HG03378 (cell line): ENCODE results near the gene FRZB.
"Not testable (repeated sequence)": the region's sequence is repeated elsewhere in the genome, so short reads cannot be mapped to it uniquely, and the experiment has no call there.

Source experiments
- ATAC-seq: cut with Tn5 transposase; IDR thresholded peaks from one replicate; pipeline ENCODE4 v1.9.1; 2021; ENCODE audit warnings: mild to moderate bottlenecking, moderate library complexity; ENCODE audit not compliant: unreplicated experiment

The FRZB gene, protein sequence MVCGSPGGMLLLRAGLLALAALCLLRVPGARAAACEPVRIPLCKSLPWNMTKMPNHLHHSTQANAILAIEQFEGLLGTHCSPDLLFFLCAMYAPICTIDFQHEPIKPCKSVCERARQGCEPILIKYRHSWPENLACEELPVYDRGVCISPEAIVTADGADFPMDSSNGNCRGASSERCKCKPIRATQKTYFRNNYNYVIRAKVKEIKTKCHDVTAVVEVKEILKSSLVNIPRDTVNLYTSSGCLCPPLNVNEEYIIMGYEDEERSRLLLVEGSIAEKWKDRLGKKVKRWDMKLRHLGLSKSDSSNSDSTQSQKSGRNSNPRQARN

DNA sequence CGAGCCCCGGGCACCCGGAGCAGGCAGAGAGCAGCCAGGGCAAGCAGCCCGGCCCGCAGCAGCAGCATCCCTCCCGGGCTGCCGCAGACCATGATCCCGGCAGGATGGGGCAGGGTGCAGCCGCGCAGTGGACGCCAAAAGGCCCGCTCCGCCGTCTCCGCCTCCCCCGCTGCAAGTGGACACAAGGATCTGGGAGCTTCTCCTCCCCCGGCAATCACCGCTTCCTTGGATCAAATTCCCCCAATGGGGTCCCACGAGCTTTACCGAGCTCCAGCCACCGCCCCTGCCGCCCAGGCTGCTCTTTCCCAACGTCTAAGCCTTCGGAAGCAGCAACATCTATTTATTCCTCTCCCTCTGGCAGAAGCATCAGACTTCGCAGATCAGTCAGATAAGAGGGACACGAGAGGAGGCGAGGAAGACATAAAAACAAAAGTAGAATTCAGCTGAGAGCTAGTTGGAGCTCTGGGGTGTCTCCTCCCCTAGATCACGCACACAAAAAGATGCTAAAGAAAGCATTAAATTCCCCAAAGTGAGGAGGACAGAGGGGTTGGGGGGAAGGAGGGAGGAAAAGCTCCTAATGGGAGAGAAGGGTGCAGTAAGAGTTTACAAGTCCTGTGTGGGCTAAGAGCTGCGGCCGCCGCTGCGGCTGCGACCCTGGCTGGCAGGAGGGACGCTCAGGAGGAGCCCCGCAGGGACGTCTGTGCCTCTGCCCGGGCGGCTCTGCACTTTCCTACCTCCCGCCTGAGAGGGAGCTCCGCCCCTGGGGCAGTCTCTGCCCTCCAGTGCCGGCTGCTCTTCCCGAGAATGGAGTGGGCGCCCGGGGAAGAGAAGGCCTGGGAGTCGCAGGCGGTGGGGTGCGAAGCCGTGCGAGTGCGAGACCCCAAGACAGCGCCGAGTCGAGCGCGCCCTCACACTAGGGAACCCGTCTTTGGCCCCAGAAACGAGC lies at the start of gene FRZB:
Gene FRZB (minus strand): TSS at position 177 of the 946 bp plus-strand sequence. CDS start 85 bp downstream, at position 92.
- ATAC-seq: no peak

DNA sequence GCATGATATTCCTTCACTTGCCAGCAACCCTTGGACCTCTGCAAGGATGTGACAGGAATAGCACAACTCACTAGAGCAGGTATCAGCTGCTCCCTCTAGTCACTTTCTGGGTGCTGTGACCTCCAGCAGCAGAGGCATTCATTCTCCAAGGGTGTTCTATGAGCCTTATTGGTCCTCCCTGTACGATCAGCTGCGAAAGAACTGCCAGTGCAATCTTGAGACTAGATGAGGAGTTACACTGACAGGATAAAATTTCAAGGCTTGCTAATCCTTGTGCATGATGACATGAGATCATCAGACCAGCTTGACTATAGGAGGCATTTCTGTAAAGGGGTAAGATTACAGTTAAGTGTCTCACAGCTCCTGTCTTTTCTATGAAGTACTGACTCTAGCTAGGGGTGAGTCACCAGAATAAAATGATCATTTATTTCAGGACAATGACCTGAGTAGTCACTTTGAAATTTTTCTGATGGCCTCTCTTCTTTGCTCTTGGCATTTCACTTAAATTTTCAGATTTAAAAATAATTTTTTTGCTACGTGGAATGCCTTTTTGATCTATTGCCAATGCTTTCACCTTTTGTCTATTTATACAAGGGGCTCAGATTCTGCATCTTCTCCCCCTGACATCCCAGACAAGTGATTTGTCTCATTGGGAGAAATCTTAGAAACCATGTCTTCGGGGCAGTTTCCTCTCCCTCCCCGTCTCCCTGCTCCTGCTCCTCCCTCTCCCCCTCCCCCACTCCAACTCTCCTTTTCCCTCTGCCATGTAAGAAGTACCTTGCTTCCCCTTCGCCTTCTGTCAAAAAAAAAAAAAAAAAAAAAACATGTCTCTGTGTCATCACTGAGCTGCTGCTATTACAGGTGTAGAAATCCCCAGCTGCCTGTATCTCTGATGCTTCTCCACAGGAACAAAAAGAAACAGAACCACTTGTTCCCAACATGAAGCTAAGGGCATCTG lies 49.2 kb upstream of the FRZB start:
- ATAC-seq: no peak

DNA sequence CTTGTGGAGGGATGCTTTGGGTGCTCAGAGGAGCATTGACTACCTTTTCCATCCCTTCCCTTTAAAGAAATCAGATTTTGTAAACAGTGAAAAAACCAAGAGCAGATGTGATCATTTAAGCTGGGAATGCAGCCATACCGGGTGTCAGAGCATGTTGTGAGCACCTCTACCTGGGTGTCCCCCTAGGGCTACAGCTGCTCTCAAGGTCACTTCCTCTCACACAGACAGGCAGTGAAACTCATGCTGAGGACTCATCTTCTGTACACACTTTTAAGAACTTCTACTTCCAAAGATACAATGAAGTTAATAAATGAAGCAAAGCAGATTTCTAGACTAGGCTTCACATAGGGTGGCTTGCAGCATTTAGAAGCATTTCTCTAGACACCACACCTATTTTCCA lies 48.4 kb upstream of the FRZB start:
- ATAC-seq: no peak

DNA sequence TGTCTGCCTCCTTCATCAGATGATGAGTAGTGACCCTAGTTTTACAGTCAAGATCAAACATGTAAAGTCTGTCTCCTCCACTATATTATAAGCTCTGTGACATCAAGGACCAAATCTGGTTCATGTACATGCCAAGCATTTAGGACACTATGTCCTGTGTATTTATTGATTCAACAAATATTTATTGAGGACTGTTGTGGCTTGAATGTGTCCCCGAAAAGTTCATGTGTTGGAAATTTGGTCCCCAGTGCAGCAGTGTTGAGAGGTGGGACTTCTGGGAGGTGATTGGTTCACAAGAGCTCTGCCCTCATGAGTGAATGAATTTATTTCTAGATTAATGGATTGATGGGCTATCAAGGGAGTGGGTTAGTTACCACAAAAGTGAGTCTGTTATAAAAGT lies 46.6 kb upstream of the FRZB start:
- ATAC-seq: no peak

DNA sequence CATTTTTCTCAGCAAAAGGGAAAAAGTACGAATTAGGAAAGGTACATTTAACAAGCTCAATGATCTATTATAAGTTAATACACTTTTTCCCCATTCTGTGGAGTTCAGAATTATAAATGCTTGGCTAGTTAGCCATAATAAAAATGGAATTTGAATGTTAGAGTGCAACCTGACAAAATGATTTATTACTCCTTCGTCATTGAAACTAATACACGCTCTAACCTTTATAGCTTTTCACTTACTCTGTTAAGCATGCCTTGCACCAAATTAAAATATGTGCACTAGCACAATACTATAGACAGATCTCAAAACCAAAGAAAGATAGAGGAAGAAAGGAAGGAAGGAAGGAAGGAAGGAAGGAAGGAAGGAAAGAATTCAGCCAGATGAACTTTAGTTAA lies 46.1 kb upstream of the FRZB start:
- no peak for ATAC-seq

DNA sequence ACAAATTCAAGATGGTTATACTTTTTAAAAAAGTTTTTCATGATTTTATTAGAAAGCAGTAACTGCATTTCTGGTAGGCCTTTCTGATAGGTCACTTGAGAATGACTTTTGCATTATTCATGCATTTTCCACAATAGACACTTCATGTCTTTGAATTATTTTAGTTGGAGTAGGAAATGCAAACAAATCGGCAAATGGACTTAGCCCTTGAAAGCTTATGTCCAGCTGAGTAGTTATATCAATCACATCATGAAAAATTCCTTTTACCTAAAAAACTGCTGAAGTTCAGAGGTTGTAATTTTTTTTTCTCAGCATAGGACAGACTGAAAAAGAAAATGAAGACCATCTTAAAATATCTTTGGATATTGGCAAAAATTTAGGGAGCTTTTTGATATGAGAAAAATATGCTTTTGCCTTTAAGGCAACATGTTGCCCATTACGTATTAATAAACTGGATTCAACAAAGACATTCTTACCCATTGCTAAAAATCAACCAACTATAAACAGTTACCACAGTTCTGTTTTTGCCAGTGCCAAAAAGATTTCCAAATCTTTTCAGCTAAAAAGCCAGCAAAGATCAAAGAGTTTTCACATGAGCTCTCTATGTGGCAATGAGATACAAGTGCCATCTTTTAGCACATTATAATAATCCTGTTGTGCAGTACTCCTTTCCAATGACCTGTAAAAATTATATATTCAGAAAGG lies 45.5 kb upstream of the FRZB start:
- no peak for ATAC-seq

DNA sequence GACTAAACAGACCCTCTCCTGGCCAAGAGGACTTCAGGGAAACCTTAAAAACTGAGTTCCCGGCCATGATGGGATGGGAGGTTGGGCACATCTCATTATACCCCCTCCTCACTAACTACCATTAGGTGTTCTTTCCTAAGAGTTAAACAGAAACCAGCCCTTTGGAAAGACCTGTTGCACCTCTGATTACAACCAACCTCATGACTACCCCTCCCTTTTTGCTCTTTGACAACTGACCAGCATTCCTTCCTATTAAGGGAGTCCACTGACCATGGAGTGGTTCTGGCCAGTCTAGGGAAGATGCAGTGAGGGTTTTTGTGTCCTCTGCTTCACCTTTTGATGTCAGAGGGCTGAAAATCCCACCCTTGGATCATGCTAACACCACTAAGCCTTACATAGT lies 44.5 kb upstream of the FRZB start:
- no peak for ATAC-seq

DNA sequence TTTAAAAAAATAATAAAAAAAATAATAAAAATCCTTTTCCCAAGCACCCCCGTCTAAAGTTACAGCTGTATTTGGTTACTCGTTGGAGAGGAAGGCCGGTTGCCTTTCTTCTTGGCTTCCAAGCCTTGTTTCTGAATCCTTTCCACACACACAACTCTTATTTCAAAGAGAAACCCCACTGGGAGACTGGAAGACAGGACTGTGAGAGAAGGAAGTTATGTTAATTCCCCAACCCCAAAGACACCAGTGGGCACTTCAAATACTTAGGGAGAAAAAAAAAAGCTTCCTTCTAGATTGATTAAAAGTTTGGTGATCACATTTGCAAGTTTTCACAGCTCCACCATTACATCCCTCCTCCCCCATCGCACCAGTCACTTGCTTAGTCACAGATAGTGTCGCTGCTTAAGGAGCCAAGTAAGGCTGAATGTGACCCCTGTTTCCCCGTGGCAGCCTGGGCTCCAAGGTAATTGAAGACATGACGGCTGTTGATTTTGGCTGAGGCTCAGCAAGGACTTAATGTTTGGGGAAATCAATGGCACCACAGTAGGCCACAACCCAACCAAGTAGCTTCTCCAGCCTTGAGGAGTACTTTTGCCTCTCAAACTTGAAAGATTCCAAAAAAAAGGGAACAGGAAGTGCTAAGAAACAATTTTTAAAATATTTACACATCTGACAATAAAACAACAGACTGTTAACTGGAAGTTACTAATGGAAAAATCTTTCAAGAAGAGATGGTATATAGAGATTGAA lies 40.8 kb upstream of the FRZB start:
- no peak for ATAC-seq

DNA sequence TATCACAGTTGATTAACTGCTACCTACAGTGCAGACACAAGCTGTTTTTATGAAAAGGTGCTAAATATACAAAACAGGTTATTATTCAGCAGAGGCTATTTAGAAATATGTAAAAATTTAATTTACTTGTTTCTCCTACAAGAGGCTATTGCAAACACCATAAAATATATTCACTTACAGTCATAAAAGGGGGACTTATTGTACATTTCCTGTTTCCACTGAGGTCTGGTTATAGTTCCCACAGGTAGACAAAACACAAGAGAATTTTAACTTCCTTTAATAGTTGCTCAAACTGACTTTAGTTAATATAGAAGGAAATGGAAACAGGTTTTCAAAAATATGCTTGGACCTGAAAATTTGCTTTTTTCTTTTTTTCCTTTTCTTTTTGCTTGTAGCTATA lies 40.0 kb upstream of the FRZB start:
- ATAC-seq: peak; percentile 82

DNA sequence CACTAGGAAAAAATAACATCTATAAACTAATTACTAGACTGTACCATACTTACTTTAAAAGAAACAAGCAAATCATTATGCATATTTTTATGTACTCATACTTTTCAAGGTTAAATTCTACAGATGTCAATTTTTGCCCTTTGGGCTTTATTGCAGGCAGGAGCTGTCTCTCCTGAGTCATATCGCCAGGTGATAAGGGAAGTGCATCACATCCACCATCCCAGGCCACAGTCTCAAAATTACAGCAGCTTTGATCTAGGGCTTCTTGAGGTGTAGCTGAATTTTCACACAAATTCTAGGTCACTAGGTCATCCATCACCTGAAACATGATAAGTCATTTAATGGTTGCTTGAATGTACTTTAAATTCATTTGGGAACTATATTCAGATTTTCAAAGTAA lies 38.4 kb upstream of the FRZB start:
- no peak for ATAC-seq

DNA sequence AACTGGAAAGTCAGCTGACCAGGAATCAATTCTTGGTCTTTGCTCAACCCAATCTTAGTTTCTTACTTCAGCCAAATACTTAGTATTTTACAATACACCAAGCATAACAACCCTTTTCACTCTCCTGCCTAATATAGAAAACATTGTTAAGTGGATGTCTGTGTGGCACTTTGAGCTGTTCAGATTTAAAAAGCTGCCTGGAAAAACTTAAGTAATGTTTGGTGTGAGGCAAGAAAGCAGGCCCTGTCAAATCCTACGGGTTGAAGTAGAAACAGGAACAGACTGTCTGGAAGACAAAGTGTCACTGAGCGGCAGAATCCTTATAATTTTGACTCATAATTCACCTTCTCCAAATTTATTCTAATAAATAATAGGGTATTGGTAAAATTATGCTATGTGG lies 37.1 kb upstream of the FRZB start:
- no peak for ATAC-seq

DNA sequence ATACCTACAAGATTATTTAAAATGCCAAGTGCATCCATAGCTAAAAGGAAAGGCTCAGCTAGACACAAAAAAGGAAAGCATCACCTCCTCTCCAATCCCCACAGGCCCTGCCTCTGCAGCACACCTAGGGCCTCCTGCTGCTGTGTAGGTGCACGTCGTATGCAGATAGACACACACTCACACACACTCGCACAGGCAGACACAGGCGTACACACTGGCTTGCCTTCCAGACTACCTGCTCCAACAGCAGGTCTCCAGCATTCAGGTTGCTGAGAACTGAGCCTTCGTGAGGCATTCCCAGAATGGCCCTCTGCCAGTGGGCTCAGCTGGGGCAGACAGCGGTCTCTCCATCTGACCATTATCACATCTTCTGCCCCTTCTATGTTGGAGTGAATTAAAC lies 35.3 kb upstream of the FRZB start:
- no peak for ATAC-seq

DNA sequence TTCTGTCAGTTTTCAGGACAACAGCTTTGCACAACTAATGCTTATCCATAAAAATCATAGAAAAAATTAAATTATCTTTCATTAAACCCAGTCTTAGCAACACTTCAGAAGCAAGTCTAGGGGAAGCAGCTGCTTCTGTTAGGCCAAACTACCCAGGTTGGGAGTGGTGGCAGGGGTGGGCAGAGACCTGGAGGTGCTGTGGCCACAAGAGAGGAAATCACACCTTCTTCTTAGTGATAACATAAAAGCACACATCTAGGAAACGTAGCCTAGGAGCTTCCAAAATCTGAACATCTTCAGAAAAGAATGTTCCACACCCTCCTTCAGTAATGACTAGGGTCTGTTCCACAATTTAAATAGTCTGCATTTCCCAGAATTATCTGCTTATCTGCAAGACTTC lies 32.3 kb upstream of the FRZB start:
- ATAC-seq: no peak

DNA sequence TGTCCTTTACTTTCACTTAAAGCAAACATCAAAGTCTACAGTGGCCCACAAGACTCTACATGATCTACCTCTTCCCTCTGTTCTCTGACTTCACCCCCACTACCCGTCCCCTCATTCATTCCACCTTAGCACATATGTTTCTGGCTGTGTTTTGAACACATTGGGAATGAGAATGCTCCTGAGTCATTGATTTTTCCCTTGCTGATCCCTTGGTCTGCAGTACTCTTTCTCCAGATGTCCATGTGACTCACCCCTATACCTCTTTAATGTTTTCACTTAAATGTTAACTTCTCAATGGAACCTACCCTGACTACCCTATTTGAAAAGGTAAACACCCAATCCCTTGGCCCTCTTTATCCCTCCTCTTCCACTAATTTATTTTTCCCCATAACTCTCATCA lies 30.7 kb upstream of the FRZB start:
- ATAC-seq: no peak

DNA sequence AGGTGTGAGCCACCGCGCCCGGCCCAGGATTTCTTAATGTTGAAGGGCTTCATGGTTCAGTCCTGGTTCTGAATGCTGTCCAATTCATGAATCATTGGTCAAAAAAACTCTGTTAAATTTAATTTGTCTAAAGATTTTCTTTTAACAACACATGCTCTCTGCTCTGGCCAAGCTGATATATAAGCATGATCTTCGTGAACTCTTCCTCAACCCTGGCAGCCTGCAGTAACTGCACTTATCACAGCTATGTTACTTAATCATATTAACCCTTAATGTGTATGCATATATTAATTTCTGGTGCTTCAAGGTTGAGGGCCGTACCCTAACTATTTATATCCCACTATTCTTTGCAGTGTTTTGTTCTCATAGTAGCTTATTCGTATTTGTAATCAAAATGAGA lies 29.4 kb upstream of the FRZB start:
- ATAC-seq: no peak

DNA sequence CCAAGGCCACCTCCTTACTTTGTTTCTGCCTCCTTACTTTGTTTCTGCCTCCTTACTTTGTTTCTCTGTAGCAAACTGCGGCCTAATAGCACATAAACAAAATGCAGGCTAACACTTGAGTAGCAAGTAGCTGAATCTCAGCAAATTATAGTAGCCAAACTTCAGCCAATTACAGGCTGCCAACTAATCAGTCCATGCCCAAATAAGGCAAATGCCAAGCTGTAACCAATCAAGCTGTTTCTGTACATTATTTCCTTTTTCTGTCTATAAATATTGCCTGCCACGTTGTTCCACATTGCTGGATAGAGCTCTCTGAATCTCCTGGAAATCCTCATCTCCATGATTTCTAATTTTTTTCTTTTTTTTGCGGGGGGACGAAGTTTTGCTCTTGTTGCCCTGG lies 28.7 kb upstream of the FRZB start:
- no peak for ATAC-seq

DNA sequence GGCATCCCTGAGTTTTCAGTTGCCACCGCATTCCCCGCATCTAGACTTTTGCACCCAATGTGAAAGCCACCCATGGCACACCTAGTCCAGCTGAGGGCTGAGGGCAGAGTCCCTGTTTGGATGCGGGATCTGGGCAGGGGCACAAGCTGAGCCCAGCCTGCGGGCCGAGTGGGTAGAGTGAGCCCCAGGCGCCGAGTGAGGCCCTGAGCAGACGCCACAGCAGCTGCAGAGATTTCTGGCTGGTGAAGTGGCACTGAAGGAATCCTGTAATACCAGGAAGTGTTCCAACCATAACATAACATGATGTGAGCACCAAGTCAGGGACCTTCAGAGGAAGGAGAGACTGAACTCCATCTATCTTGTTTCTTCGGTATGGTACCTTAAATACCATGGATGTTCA lies 27.7 kb upstream of the FRZB start:
- no peak for ATAC-seq

DNA sequence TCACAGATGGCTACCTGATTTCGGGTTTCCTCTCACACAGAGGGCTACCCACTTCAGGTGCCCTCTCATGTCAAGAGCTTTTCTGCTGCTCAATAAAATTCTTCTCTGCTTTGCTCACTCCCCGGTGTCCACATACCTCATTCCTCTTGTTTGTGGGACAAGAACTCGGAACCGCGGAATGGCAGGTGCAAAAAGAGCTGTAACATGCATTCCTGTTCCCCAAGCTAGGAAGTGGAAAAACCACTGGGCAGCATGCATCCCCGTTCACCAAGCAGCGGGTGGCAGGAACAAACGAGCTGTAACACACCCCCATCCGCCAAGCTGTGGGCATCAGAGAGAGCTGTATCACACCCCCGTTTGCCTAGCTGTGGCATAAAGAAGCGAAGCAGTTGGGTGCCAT lies 27.2 kb upstream of the FRZB start:
- ATAC-seq: no peak

DNA sequence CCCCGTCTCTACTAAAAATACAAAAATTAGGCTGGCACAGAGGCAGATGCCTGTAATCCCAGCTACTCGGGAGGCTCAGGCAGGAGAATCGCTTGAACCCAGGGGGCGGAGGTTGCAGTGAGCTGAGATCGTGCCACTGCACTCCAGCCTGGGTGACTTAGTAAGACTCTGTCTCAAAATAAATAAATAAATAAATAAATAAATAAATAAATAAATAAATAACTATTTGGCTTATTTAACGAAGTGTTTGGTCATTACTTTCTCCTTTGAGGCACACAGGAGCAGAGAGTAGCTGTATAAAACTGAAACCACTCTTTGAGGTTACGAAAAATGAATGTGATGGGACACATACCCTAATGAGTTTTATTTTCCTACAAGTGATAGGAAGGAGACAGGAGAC lies 26.6 kb upstream of the FRZB start:
- not testable (repeated sequence) for ATAC-seq

DNA sequence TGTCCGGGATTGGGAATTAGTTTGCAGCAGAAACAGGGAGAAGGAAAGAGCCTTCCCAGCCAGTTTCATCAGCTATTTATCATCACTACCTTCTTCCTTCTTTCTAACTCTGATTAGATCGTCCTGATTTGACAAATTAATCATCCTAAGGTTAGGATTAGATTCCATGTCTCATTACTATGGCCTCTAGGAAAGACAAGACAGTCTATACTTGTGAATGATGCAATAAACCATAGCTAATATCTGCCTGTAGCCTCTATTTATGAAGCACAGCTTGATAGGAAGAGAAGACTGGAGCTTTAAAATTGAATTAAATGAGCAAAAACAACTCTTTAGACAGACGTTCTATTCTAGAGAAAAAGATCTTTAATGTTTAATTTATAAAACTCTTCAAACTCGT lies 25.2 kb upstream of the FRZB start:
- no peak for ATAC-seq
